Fibroblast of the conjunctiva (primary cell): Measurements from ENCODE around the gene ROR1.

ENCODE experiments used
- DNase-seq: peaks from one replicate; pipeline ENCODE4 v3.0.0-alpha.2; 2010; ENCODE audit warnings: low read depth

Gene ROR1

DNA sequence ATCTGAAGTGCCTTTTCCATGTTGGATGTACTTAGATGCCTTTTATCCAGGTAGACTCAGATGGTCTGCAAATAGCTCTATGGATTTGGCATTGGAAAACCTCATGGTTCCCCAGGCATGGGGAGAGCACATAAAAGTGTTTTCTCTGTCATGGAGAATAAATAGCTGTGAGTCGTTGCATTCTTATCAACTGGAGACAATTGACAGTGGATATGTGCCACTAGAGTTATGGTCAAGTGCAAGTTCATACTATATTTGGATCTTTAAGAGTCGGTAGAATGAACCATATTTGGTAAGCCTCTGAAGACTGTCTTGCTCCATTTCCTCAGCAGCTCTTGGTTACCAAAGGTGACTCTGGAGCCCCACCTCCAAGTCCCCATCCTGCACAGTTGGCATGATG is 83.7 kb downstream of the ROR1 start:
- no peak for DNase-seq

DNA sequence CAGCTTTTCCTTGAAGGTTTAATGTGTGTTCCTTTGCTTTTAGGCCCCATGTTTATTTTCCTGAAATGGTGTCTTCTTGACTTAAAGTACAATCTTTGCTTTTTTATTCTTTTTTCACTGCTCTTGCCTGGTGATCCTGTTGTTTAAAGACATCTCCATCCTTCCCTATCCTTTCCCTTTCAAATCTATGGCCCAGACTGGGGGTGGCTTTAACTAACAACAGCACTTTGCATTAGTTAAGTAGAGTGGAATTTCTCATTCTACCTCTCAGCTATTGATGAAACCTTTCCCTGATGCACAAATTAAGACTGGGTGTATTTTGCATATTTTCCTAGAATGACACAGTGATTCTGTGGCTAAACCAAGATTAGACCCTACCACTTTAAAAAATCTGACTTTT is 84.3 kb downstream of the ROR1 start:
- no peak for DNase-seq

DNA sequence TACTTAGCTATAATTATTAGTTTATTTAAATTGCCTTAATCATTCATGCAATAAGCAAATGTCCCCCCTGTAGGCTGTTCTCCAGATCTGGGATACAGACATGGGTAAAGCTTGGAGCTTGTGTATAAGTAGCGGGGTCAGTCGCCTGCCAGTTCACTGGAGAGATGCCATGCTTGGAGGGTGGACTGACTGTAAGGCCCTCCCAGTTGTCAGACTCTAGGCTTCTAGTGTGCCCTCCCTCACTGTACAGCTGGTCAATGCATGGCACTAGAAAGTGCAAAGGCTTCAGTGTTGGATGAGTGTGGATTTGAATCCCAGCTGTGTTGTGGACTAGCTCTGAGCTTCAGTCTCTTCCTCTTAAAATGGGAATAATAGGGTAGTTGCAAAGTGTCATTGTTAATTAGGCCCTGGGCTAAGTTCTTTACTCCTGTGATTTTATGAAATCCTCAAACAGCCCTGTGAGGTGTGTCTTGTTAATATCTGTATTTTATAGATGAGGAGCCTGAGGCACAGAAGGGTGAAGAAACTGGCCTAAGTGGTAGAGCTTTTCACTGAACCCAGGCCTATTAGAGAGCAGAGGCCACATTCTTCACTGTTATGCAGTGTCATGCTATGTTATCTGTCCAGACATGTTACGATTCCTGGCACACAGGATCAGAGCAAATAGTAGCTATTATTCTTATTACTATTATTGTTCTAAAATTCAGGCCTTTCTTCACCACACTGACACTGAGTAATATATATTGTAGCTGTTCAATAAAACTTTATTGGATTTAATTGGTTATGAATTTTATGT is 85.9 kb downstream of the ROR1 start:
- DNase-seq = no peak

DNA sequence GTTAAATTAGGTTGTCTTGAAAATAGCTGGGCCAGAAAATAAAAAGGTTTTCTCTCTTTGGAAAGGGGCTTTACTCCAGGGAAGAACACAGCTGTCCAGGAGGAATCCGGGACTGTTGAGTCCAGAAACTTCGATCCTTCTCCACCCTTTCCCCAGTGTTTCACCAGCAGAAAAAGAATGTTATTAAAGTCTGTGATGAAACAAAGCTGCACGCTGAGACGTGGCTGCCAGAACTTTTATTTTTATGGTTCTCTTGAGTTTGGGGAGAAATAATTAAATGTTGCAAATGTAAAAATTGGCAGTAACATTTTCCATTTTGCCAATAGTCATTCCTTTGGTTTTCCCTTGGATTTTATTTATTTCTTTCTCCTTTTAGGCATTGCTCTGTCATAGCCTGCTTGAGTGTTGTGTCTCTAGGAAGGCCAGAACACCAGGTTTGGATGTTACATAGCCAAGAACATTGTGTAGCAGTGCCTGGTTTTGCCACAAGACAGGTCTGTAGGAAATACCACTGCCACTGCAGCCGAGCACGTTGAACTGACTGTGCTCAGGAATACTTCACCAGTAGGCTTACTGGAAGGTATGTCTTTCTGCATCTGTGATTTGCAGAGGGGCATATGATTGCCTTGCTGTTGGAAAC is 87.4 kb downstream of the ROR1 start:
- DNase-seq = no peak

DNA sequence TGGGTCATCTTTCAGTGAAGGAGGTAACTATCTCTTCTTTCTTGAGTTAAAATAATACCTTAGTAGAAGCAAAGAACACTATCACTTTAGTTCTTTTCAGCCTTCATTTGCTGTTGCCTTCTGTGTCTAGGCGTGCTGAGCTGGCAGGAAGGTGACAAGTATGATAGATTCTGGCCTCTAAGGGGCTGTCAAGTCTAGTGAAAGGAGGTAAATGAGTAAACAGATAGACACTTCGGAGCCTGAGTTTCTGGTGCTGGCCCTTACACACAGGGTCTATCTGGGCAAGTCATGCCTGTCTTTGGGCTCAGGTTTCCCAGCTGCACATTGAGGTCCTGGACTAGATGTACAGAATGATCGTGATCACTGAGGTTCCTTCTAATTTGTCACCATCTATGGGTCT is 89.3 kb downstream of the ROR1 start:
- DNase-seq = no peak

DNA sequence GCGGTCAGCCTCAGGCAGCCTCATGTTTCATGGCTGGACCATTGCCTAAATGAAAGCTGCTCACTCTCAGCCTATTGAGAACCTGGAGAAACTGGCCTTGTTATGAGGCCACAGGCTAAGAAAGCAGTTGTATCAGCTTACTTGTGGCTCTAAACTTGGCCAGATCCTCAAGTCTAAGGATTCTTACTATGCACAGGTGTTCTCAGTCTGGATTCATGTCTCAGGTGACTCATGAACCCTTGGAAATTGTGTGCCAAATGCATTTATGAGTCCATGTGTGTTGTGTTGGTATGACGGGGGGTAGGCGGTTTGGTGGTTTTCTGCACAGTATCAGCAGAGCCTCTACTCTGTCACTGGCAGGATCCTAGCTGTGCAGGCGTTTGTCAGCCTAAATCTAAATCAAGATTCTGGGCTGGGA is 90.4 kb downstream of the ROR1 start:
- no peak for DNase-seq

DNA sequence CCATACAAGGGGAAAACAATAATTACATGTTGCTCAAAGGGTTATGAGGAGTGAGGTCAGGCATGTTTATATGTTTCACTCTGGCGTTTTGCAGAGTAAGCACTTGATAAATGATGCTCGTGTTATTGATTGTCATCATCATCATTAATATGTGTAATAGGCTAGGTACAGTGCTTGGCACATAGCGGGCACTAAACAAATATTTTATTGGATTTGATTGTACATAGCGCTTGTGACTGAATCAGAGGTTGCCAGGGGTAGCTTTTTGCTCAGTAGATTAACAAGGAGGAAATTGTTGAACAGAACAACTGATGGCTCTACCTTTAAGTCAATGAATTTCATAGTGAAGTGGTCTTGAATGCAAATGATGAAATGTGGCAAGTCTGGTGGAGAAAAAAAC is 91.7 kb downstream of the ROR1 start:
- no peak for DNase-seq

DNA sequence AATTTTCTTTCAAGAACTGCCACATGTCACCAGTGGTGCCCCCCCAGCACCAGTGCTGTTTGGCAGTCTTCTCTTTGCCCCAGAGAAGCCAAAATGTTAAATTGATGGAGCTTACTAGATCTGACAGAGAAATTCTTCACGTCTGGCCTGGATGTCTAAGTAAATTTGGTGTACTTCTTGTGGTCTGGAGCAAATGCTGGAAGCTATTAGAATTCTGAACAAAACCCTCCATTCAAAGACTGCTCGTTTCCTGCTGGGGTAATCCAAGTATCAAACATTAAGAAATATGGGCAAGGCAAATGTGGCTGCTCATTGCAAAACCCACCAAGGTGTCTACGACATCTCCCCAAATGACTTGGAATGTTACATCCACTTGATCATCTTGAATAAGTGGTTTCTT is 92.3 kb downstream of the ROR1 start:
- DNase-seq = no peak

DNA sequence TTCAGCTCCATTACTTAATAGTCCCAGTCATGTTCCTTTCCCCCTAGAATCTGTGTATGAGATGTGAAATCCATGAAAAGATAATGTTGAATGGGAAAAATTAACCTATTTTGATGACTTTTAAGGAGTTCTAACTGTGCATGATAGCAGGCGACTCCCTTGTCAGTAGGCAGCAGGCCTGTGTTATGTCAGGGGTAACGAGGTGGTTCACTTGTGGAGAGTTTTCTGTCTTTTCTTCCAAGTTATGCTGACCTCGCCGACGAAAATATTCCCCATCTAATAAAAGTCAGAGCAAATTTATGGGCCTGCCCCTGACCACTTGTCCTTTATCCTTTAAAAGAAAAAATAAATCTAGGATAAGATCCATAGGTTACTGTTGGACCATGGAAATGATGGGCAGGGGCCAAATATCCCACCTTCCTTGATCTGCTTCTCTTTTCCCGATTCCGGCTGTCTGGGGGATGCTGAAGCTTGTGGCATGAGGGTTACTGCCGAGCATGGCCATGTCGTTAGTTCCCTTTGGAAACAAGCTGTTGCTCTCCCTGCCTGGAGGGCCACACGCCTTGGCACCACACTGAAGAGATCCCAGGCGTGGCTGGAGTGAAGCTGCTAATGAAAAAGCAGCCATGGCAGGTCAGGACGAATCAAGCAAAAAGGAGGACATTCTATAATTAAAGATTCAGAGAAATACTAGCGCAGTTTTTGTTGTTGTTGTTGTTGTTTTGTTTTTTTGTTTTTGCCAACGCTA is 93.8 kb downstream of the ROR1 start:
- DNase-seq = no peak

DNA sequence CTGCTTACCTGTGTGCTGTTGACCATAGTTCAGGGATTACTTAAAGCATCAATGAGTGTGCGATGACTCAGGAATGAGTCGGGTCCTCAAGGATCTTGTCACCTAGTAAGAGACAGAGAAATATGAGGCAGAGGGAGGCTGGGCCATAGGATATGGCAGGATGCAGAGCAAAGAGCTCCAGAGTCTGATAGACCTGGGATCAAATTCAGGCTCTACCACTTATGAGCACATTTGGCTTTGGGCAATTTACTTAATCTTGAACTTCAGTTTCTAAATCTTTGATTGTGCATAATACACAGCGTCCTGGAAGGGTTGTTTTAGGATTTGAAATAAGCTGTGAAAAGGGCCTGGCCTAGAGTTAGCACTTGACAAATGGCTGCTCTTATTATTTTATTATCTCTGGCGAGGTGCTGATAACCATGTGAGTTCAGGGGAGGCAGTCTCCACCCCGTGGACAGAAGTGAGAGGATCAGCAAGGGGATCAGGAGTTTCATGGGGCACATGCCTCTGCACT is 94.5 kb downstream of the ROR1 start:
- DNase-seq = no peak

DNA sequence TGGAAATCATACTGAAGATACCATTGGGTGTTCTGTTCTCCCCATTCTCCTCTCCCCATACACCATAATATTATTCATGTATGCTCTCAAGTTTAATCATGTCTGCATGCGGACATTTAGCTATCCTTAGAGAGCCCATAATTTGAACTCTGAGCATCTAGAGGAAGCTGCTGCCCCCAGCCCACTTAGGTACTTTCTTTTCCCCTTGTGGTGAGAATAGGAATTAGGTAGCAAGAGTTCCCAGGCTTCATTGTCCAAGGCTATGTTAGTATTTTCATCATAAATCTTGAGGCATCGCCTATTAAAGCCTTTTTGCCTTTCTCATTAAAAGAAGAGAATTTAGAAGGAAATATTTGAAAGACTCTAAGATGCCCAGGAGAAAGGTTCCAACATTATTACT is 96.3 kb downstream of the ROR1 start:
- DNase-seq = no peak

DNA sequence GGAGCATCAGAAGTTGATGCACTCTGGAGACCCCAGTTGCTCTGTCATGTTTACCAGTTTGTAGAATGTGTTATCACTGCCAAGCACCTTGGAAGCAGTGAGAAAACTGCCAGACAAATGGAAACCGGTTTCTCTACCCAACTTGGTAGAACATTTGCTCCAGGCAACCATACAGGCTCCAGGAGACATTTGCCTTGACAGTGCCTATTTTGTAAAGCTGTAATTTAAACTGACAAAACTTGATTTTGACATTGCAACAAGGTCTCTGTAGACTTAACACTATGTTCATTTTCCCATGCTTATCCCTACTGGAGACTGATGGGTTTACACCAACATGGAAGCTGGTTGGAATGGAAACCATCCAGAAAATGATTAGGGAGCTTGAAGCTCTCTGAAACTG is 97.6 kb downstream of the ROR1 start:
- no peak for DNase-seq

DNA sequence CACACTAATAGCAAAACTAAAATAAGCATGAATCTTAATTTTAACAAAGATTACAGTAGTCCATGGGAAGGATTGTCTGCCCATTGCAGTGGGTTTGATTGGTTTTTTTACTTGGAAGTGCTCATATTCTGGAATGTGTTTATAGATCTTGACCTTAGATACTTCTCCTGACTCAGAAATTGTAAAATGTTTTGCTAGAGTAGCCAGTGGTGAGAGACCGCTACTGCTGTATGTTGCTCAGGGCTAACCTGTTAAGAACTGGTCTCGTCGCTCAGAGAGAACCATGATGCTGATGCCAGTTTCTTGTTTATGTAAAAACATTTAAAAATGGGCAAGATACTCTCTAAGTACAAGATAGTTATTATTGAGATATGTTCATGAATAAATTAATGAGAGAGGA is 99.9 kb downstream of the ROR1 start:
- DNase-seq = no peak

DNA sequence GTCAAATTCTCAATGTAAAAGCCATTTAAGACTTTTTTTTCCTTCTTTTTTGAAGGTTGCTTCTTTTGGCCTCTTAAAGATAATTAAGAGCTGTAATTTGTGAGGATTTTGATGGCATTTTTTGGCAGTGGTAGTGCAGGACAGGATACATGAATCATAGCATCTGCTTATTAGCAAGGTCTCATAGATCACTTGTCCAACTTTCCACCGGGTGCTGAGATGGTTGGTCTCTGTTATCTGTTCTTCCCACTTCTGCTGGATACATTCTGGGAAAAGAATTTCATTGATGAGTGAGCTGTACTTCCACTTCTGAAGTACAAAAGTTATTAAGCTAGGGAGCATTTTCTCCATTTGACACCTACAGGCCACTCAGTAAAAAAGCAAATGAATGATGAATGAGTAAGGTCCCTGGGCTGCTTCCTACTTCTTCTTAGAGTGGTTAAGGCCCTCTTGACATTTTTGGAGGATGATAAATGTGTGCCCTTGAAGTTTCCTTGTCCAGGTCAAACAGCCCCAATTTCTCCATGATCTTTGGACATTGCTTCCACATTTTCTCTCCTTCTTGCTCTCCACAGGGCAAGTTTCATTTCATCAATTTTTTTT is 100.6 kb downstream of the ROR1 start:
- DNase-seq = no peak

DNA sequence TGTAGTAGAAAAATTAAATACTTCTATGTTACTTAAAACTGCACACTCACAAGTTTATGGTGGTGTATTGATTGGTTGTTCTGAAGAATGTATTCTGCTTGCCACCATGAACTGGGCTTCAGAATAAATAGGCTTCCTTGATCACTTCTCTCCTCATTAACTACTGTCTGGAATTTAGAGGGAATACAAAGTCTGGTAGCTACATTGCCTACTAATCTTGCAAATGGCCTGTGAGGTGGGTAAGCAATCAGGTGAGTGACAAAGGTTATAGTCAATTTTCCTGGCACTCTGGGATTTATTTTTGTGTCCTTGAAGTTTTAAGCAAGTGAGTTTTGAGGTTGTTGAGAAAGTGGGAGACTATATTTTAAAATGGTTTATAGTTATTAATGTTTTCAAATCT is 101.8 kb downstream of the ROR1 start:
- DNase-seq = no peak

DNA sequence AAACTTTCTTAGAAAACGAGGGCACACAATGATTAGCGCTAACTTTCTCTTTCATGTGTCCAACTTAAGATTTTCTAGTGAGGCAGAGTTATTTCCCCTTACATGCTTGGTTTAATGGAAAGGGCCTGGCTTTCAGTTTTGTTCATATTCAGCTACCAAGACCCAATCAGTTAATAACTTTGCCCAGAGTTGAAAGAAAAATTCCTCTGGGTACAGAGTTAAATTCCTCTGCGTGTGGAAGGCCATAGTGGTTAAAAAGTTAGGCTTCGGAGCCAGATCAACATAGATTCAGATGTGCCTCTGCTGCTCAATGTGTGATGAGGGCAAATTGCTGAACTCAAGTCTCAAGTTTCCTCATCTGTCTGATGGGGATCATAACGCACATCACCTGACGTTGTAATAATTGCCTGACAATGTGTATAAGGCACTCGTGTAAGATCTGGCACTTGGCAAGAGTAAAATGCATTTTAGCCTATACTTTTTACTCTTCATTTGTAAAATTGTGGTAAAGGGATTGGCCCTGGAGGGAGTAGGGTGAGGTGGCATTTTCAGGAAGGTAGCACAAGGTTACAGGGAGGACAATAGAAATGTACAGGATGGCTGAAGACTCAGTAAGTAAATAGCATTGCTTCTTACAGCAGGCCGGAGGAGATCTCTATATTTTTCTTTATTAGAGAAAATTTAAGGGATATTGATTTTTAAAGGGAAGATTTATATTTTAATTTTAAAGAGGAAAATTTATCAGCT is 103.4 kb downstream of the ROR1 start:
- DNase-seq = no peak

DNA sequence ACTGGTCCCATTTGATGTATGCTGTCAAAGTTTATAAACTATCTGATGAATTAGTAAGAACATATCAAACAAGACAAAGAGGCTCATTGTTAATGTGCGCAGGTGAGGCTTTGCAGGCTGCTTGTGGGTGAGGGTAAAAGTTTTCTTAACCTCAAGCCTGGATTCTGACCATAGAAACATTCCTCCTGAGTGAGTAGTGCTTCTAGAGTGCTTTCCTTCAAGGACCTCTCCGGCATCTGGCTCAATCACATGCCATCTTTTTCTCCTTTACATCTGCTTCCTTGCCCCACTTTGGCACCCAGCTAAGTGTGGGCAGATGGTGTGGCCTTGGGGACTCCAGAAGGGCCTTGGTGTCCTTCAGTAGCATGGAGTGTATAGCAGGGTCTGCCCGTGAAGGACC is 104.0 kb downstream of the ROR1 start:
- no peak for DNase-seq

DNA sequence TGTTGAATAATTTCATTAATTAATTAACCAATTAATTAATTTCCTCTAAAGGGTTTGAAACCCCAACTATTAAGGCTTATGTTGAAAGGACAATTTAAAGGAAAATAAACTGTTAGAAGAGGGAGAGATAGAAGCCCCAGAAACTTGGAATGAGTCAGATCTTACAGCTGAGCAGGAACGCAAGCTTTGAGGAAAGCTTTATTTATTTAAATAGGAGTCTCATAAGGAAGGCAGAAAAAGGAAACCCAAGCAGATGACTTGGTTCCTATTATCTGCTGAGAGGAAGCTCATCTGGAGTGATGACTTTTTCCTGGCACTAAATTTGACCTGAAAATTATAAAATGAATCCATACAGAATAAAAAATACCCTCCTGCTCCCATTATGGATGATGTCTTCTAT is 105.1 kb downstream of the ROR1 start:
- no peak for DNase-seq

DNA sequence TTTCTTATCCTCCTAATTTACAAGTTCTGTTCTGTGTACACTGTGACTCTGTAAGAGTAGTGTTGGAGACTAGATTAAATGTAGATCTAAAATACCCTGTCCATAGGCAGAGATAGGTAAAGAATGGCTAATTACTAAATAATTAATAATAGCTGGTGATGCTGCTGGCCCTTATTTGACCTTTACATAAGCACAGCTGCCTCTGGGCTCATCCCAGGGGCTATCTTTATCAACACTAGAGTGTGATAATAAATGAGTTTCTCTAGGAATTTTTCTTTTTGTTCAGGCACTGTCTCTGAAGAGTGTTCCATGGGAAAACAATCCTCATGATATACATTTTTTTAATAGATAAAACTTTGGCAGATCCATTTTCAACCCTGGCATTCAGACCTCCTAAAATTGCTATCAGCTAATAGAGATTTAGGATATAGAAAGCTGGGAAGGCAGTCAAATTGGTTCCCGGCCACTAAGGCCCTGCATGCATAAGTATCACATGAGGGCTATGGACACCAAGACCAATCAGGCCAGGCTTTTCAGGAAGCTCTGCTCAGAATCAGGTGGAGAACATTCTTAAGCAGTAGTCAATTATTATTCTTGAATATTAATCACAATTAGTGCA is 107.2 kb downstream of the ROR1 start:
- DNase-seq = no peak

DNA sequence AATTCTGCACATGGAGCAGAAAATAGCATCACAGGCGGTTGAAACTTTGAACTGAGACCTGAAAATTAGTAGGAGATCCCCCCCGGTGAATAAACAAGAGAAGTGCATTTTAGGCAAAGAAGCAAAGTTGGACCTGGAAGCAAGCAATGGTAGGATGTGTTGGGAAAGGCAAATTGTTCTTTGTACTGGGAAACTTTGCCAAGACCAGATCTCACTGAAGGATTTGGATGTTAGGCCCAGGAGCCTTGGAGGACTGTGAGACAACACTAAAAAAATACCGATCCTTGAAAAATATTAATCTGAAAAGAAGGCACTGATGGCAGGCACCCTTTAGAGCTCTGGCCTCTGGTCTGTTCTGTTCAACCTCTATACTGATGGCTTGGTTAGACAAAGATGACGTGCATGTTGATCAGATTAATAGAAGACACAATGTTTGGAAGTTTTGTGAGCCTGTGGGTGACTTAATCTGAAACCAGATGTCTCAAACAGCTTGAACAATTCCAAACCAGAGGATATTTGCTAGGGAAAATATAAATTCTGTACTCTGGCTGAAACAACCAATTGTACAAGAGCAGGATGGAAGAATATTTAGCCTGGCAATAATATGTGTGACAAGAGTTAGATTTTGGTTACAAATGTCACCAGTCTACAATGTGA is 108.4 kb downstream of the ROR1 start:
- DNase-seq = no peak
